Testis (tissue), 2 donors: ENCODE results near the gene CYP4F22.

Source experiments
- CTCF ChIP-seq, 3 experiments: fragments of 450-650 bp in 2 of 3; fragments of 200-600 bp in 1 of 3; sonication (generic) in 1 of 3; IDR thresholded peaks; one replicate each; pipeline ENCODE4 v1.5.1; 2016 to 2019; ENCODE audit warnings: antibody characterized with exemption in 3 of 3, mild to moderate bottlenecking in 2 of 3, moderate library complexity in 1 of 3
- POLR2A ChIP-seq: fragments of 450-650 bp; IDR thresholded peaks from one replicate; pipeline ENCODE4 v1.6.1; 2017; ENCODE audit warnings: antibody characterized with exemption, mild to moderate bottlenecking, moderate library complexity

DNA sequence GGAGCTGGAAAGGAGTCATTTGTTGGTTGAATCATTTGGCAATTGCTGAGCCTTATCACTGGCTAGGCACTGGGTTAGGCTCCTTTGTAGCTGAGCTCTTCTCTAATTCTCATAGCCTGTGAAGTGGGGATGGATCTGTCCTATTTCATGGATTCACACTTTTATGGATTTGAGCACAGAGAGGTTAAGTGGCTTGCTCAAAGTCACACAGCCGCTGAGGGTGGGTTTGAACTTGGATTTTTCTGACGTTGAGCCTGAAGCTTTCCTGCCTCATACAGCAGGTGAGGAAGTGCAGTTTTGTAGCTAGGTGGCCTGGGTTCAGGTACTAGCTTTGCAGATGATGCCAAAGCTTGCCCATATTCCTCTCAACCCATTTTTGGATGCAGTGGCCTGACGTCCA, 19.4 kb downstream of the CYP4F22 start:
- TF ChIP-seq POLR2A, result no peak
- TF ChIP-seq CTCF (IDR thresholded peaks at IDR 0.05), result no peak
